Neural crest cell (in vitro differentiated cells): ENCODE results near the gene D2HGDH. TPM values are rescaled to one million over a fixed set of nuclear protein-coding genes. Genes with fewer than 3 reads are reported as not detected.
"Not testable (repeated sequence)": the region's sequence is repeated elsewhere in the genome, so short reads cannot be mapped to it uniquely, and the experiment has no call there.

ENCODE experiments used
- DNase-seq: peaks from one replicate; pipeline ENCODE4 v3.0.0; 2021; ENCODE audit warnings: low read depth, mixed read lengths, low spot score
- H3K27ac Mint-ChIP-seq: one replicate; pipeline ENCODE4 v1.8.0; 2021; ENCODE audit warnings: mild to moderate bottlenecking, mixed read lengths; ENCODE audit not compliant: unreplicated experiment
- H3K27me3 Mint-ChIP-seq: 2 replicates; pipeline ENCODE4 v1.8.0; 2021; ENCODE audit warnings: low read depth, mild to moderate bottlenecking, mixed read lengths
- H3K36me3 Mint-ChIP-seq: 2 replicates; pipeline ENCODE4 v1.8.0; 2021; ENCODE audit warnings: low read depth, mild to moderate bottlenecking, mixed read lengths
- H3K4me1 Mint-ChIP-seq: 2 replicates; pipeline ENCODE4 v1.8.0; 2021; ENCODE audit warnings: mixed read lengths
- H3K4me3 Mint-ChIP-seq: one replicate; pipeline ENCODE4 v1.8.0; 2021; ENCODE audit warnings: mild to moderate bottlenecking, mixed read lengths
- H3K9me3 Mint-ChIP-seq: 2 replicates; pipeline ENCODE4 v1.8.0; 2021; ENCODE audit warnings: mixed read lengths
- total RNA-seq: library from RNA; stranded (reverse); gene quantifications from 2 replicates; pipeline ENCODE4 v1.2.1, GENCODE V29; 2021
- TF ChIP-seq, protein P1 (sequence below): fragments of 200-600 bp; sonication (generic); conservative IDR thresholded peaks from 2 replicates; pipeline ENCODE4 v1.5.0; 2021; ENCODE audit warnings: antibody characterized with exemption, mild to moderate bottlenecking

The D2HGDH gene
- total RNA-seq, 1 donor from 2014 or later, result 17.7 TPM

DNA sequence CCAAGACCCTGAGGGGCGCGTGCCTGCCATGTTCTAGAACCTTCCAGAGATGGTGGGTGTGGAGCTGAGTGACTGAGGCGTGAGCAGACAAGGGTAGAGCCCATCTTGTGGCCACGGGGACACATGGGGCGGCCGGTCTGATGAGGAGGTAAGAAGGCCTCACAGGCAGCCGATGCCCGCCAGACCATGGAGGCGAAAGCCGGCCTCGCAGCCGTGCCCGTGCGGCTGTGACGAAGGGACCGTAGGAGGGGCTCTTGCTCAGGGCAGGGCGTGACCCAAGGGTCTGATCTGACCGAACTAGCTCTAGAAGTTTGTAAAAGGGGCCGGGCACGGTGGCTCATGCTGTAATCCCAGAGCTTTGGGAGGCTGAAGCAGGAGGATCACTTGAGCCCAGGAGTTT, 19.6 kb downstream of the D2HGDH start:
- H3K27me3 Mint-ChIP-seq, result no peaks in the 10 kb centered on the region
- H3K9me3 Mint-ChIP-seq, result no peaks in the 10 kb centered on the region
- no peak for DNase-seq
- no peaks in the 10 kb centered on the region for H3K4me1 Mint-ChIP-seq
- H3K4me3 Mint-ChIP-seq, result no peak overlapping the region
- TF ChIP-seq, protein P1, sequence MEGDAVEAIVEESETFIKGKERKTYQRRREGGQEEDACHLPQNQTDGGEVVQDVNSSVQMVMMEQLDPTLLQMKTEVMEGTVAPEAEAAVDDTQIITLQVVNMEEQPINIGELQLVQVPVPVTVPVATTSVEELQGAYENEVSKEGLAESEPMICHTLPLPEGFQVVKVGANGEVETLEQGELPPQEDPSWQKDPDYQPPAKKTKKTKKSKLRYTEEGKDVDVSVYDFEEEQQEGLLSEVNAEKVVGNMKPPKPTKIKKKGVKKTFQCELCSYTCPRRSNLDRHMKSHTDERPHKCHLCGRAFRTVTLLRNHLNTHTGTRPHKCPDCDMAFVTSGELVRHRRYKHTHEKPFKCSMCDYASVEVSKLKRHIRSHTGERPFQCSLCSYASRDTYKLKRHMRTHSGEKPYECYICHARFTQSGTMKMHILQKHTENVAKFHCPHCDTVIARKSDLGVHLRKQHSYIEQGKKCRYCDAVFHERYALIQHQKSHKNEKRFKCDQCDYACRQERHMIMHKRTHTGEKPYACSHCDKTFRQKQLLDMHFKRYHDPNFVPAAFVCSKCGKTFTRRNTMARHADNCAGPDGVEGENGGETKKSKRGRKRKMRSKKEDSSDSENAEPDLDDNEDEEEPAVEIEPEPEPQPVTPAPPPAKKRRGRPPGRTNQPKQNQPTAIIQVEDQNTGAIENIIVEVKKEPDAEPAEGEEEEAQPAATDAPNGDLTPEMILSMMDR, result no peak
- H3K36me3 Mint-ChIP-seq, result peaks cover 2% of the 10 kb centered on the region
- peak overlapping the region; percentile 35 for H3K27ac Mint-ChIP-seq

DNA sequence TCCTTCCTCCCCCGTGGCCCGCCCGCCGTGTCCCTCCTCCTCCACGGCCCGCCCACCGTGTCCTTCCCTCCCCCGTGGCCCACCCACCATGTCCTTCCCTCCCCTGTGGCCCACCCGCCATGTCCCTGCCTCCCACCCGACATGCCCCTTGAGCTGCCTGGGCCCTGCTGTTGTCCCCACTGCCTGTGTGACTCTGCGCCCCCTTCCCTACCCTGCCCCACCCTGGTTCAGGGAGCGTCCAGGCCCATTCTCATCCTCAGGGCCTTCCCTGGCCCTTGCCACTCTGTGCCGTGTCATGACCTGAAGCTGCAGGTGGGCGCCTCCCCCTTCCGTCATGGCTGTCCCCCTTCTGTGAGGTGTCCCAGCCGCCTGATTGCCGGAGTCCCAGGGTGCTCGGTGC, 20.7 kb downstream of the D2HGDH start:
- no peaks in the 10 kb centered on the region for H3K4me1 Mint-ChIP-seq
- no peak overlapping the region for H3K4me3 Mint-ChIP-seq
- H3K36me3 Mint-ChIP-seq, result peaks cover 7% of the 10 kb centered on the region
- no peaks in the 10 kb centered on the region for H3K9me3 Mint-ChIP-seq
- no peak for DNase-seq
- TF ChIP-seq, protein P1, result no peak
- H3K27ac Mint-ChIP-seq, result no peak overlapping the region
- H3K27me3 Mint-ChIP-seq, result no peaks in the 10 kb centered on the region

DNA sequence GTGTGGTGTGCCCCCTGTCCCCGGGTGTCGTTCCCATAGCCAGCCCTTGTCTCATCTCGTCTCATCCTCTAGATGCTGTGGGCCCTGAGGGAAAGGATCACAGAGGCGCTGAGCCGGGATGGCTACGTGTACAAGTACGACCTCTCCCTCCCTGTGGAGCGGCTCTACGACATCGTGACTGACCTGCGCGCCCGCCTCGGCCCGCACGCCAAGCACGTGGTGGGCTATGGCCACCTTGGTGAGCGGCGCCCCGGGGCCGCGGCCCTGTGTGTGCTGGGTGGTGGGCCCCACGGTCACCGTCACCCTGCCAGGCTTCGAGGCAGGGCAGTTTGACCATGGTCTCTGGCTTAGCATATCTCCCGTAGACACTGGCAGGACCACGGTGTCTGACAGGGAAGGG, 21.3 kb downstream of the D2HGDH start:
- Mint-ChIP-seq H3K27me3 (no peaks in the 10 kb centered on the region), H3K4me3 (no peak overlapping the region), H3K4me1 (no peaks in the 10 kb centered on the region), H3K27ac (no peak overlapping the region), H3K36me3 (peaks cover 9% of the 10 kb centered on the region), H3K9me3 (peaks cover 1% of the 10 kb centered on the region)
- DNase-seq, result no peak
- TF ChIP-seq, protein P1, result no peak

DNA sequence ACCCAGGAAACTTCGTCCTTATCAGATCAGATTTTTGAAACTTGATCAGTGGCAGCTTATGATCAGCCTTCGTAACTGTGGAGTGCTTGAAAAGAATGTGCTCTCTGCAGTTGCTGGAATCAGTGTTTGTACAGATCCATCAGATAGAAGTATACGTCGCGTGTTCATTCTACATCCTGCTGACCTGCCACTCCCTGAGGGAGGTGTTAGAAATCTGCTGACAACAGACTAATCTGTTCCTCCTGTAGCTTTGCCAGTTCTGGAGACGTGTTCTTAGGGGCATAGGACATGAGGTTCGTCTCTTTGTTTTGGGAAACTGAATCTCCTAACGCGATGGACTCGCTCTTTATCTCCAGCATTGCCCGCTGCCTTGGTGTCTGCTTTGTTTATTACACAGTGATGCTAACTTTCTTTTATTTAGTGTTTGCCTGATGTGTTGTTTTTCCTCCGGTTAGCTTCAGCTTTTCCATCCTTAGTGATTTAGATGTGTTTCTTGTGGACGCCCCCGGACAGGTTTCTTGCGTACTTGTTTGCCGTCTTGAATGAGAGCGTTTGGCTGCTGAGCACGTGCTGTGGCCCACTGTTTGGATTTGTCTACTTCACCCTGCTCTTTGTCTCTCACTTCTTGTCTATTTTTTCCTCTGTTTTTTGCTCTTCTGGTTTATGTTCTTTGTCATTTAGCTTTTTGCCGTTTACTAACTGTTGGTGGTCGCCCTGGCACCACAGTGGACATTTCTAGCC, 24.8 kb downstream of the D2HGDH start:
- Mint-ChIP-seq H3K27ac (no peak overlapping the region), H3K9me3 (peaks cover 3% of the 10 kb centered on the region), H3K27me3 (no peaks in the 10 kb centered on the region), H3K36me3 (peaks cover 11% of the 10 kb centered on the region), H3K4me1 (peaks cover 9% of the 10 kb centered on the region), H3K4me3 (no peak overlapping the region)
- no peak for DNase-seq
- TF ChIP-seq, protein P1, result no peak

DNA sequence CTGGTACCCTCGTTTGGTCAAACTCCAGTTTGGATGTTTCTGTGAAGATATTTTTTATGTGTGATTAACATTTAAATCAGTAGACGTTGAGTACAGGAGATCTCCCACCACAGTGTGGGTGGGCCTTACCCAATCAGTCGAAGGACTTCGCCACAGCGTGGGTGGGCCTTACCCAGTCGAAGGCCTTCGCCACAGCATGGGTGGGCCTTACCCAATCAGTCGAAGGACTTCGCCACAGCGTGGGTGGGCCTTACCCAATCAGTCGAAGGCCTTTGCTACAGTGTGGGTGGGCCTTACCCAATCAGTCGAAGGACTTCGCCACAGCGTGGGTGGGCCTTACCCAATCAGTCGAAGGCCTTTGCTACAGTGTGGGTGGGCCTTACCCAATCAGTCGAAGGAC, 25.5 kb downstream of the D2HGDH start:
- Mint-ChIP-seq H3K4me1 (peaks cover 15% of the 10 kb centered on the region), H3K36me3 (peaks cover 11% of the 10 kb centered on the region)
- not testable (repeated sequence) for H3K9me3 Mint-ChIP-seq, H3K27me3 Mint-ChIP-seq, DNase-seq, H3K4me3 Mint-ChIP-seq, H3K27ac Mint-ChIP-seq

DNA sequence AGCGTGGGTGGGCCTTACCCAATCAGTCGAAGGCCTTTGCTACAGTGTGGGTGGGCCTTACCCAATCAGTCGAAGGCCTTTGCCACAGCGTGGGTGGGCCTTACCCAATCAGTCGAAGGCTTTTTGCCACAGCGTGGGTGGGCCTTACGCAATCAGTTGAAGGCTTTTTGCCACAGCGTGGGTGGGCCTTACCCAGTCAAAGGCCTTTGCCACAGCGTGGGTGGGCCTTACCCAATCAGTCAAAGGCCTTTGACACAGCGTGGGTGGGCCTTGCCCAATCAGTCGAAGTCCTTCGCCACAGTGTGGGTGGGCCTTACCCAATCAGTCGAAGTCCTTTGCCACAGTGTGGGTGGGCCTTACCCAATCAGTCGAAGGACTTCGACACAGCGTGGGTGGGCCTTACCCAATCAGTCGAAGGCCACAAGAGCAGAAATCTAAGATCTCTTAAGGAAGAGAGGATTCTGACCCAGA, 25.9 kb downstream of the D2HGDH start:
- Mint-ChIP-seq H3K36me3 (peaks cover 11% of the 10 kb centered on the region), H3K27me3 (no peaks in the 10 kb centered on the region), H3K4me3 (no peak overlapping the region), H3K4me1 (peaks cover 15% of the 10 kb centered on the region), H3K27ac (no peak overlapping the region), H3K9me3 (peaks cover 3% of the 10 kb centered on the region)
- no peak for DNase-seq
- TF ChIP-seq, protein P1, result no peak
